PC-3 (cell line): Measurements from ENCODE around the gene LRSAM1. TPM values are rescaled to one million over a fixed set of nuclear protein-coding genes. Genes with fewer than 3 reads are reported as not detected.
A peak's percentile ranks its signal among the peaks of the same experiment; 100 is the strongest.

ENCODE experiments used
- ATAC-seq: fragments of 200-7000 bp; cut with Tn5 transposase; 2 replicates; pipeline ENCODE4 v1.9.1; 2020; ENCODE audit warnings: mild to moderate bottlenecking, moderate library complexity
- BruUV-seq: library from RNA; stranded (reverse); fragments of 400-500 nt; replicated peaks from 2 replicates; lab custom pipeline; 2021; lab: Mats Ljungman, UMichigan
- CTCF ChIA-PET: fragments of 300-600 bp; sonication (Branson Sonifier 250); formaldehyde crosslinking; loops from one replicate; lab custom pipeline; 2022; ENCODE audit warnings: antibody characterized with exemption; lab: Charles Lee
- POLR2A ChIA-PET: fragments of 300-600 bp; sonication (Branson Sonifier 250); formaldehyde crosslinking; loops from one replicate; lab custom pipeline; 2022; ENCODE audit warnings: antibody characterized with exemption; ENCODE audit not compliant: unreplicated experiment; lab: Charles Lee
- DNase-seq: peaks from one replicate; pipeline ENCODE4 v3.0.0-alpha.2; 2015
- H2AFZ ChIP-seq: fragments of 300-600 bp; sonication (generic); 2 replicates; pipeline ENCODE4 v1.6.0; 2016; ENCODE audit warnings: antibody characterized with exemption, low read length
- H3F3A ChIP-seq: fragments of 300-600 bp; sonication (generic); one replicate; pipeline ENCODE4 v1.6.0; 2017; ENCODE audit warnings: antibody characterized with exemption, low read length, control low read depth, mild to moderate bottlenecking; ENCODE audit not compliant: unreplicated experiment
- H3K27ac ChIP-seq: fragments of 300-600 bp; sonication (generic); 2 replicates; pipeline ENCODE4 v1.5.1; 2016; ENCODE audit warnings: mild to moderate bottlenecking, low read length
- H3K27me3 ChIP-seq: fragments of 300-600 bp; sonication (generic); 2 replicates; pipeline ENCODE4 v1.6.1; 2016; ENCODE audit warnings: low read length, mixed read lengths
- H3K36me3 ChIP-seq: fragments of 300-600 bp; sonication (generic); 2 replicates; pipeline ENCODE4 v1.6.1; 2016; ENCODE audit warnings: low read depth, mixed run types, low read length, mixed read lengths
- H3K4me1 ChIP-seq: fragments of 300-600 bp; sonication (generic); 2 replicates; pipeline ENCODE4 v1.5.1; 2016; ENCODE audit warnings: low read length; ENCODE audit not compliant: insufficient read depth
- H3K4me2 ChIP-seq: fragments of 300-600 bp; sonication (generic); 2 replicates; pipeline ENCODE4 v1.6.0; 2016; ENCODE audit warnings: low read length
- H3K4me3 ChIP-seq: fragments of 300-600 bp; sonication (generic); 2 replicates; pipeline ENCODE4 v1.5.1; 2016; ENCODE audit warnings: mild to moderate bottlenecking, low read length, mixed read lengths
- H3K79me2 ChIP-seq: fragments of 300-600 bp; sonication (generic); 2 replicates; pipeline ENCODE4 v1.6.1; 2017; ENCODE audit warnings: low read length, mixed read lengths
- H3K9ac ChIP-seq: fragments of 300-600 bp; sonication (generic); 2 replicates; pipeline ENCODE4 v1.6.0; 2016; ENCODE audit warnings: mild to moderate bottlenecking, low read length
- H3K9me2 ChIP-seq: fragments of 300-600 bp; sonication (generic); replicated peaks from 2 replicates; pipeline ENCODE4 v1.6.1; 2016; ENCODE audit warnings: mixed run types, low read length, mixed read lengths
- H3K9me3 ChIP-seq: fragments of 300-600 bp; sonication (generic); 2 replicates; pipeline ENCODE4 v1.6.1; 2016; ENCODE audit warnings: low read length, mixed read lengths
- H4K20me1 ChIP-seq: fragments of 300-600 bp; sonication (generic); 2 replicates; pipeline ENCODE4 v1.6.1; 2016; ENCODE audit warnings: low read length, mixed read lengths
- EZH2 ChIP-seq: fragments of 300-600 bp; sonication (generic); IDR thresholded peaks from one replicate; pipeline ENCODE4 v1.6.1; 2017; ENCODE audit warnings: antibody characterized with exemption, mild to moderate bottlenecking, low read length; ENCODE audit not compliant: unreplicated experiment
- EZH2phosphoT487 ChIP-seq: fragments of 300-600 bp; sonication (generic); IDR thresholded peaks from 2 replicates; pipeline ENCODE4 v1.6.1; 2018; ENCODE audit warnings: mild to moderate bottlenecking, antibody characterized with exemption, low read length, borderline replicate concordance
- intact Hi-C: fragments of 100-400 bp; cut with micrococcal nuclease; formaldehyde crosslinking; loops from 2 replicates; pipeline ENCODE4 v1.9.0; 2023
- total RNA-seq: library from RNA; depleted of rRNA; stranded (reverse); fragments of >200 nt; gene quantifications from 2 replicates; pipeline ENCODE4 v1.2.3, GENCODE V29; 2014
- TF ChIP-seq, protein P1 (sequence below): fragments of 300-600 bp; sonication (generic); conservative IDR thresholded peaks from 2 replicates; pipeline ENCODE4 v1.5.1; 2017; ENCODE audit warnings: antibody characterized with exemption, low read depth, mild to moderate bottlenecking, low read length

The LRSAM1 gene
- total RNA-seq, 1 experiment from 2014 or later, result 9.6 TPM

DNA sequence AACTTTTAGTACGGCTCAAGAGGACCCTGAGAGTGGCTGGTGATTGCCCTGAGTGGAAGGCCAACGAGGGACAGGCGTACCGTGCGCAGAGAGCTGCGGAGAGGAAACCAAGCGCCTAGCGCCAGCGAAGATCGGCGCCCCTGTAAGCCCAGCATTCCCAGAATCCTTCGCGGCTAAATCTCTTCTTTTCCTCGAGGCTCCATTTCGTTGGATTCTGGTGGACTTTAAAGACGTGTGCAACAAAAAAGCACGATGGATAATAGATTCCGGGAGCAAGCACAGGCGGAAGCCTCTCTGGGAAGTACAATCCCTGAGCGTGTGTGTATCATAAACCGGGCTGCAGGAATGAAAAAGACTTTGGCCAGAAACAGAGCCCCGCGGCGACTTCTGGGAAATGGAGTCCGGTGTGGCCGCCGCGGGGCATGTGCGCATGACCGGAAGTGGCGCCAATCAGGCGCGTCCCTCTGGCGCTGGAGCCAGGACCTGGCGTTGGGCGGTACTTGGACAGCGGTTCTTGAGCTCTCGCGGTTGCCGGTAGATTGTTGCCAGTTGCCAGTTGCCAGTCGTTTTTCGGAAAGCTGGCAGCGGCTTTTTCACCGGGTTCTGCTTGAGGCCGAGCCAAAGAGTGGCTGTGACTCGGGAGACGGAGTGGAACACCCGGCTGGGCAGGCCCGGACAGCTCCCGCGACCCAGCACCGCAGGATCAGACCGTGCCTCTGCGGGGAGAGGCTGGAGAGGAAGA lies 27.2 kb upstream of the LRSAM1 start, which contains the start of gene ZNF79:
Gene ZNF79, plus strand, starts transcription at position 449 of the 742 bp plus-strand sequence. CDS start 406 bp downstream, outside the sequence.
- peaks cover 54% of the 10 kb centered on the region for H3K79me2 ChIP-seq
- POLR2A ChIA-PET, result interaction anchor here (0.6 to 1.3 kb wide), 4 partner anchors 11 to 188 kb away, joined by 3 to 7 read pairs (median 4); partner anchors contain the start of genes LRSAM1, RPL12 and SLC2A8
- TF ChIP-seq EZH2phosphoT487 (no peak), EZH2 (no peak)
- TF ChIP-seq, protein P1, sequence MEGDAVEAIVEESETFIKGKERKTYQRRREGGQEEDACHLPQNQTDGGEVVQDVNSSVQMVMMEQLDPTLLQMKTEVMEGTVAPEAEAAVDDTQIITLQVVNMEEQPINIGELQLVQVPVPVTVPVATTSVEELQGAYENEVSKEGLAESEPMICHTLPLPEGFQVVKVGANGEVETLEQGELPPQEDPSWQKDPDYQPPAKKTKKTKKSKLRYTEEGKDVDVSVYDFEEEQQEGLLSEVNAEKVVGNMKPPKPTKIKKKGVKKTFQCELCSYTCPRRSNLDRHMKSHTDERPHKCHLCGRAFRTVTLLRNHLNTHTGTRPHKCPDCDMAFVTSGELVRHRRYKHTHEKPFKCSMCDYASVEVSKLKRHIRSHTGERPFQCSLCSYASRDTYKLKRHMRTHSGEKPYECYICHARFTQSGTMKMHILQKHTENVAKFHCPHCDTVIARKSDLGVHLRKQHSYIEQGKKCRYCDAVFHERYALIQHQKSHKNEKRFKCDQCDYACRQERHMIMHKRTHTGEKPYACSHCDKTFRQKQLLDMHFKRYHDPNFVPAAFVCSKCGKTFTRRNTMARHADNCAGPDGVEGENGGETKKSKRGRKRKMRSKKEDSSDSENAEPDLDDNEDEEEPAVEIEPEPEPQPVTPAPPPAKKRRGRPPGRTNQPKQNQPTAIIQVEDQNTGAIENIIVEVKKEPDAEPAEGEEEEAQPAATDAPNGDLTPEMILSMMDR, result no peak
- CTCF ChIA-PET, result no interaction called here
- H4K20me1 ChIP-seq, result no peaks in the 10 kb centered on the region
- H3F3A ChIP-seq, result no peaks in the 10 kb centered on the region
- H3K27ac ChIP-seq, result peak within 1 kb of the TSS; percentile 80
- H3K9ac ChIP-seq, result peak within 1 kb of the TSS; percentile 89
- no peaks in the 10 kb centered on the region; the same call in 1 of the 2 replicates for H3K36me3 ChIP-seq
- peak within 1 kb of the TSS; percentile 95 for H2AFZ ChIP-seq
- peaks cover 38% of the 10 kb centered on the region for H3K4me1 ChIP-seq
- no peaks in the 10 kb centered on the region for H3K9me3 ChIP-seq
- peak within 1 kb of the TSS; percentile 97 for H3K4me3 ChIP-seq
- peak within 1 kb of the TSS; percentile 92 for H3K4me2 ChIP-seq
- peak; percentile 86 for DNase-seq
- BruUV-seq, result no TSS peak
- ATAC-seq, result peak; percentile 84
- intact Hi-C loops, result loop anchor here (1.0 kb wide), 1 partner anchor 27 kb away; the partner anchor contains the start of genes LRSAM1 and RPL12
- no peaks in the 10 kb centered on the region for H3K27me3 ChIP-seq
- H3K9me2 ChIP-seq, result no peaks in the 10 kb centered on the region

DNA sequence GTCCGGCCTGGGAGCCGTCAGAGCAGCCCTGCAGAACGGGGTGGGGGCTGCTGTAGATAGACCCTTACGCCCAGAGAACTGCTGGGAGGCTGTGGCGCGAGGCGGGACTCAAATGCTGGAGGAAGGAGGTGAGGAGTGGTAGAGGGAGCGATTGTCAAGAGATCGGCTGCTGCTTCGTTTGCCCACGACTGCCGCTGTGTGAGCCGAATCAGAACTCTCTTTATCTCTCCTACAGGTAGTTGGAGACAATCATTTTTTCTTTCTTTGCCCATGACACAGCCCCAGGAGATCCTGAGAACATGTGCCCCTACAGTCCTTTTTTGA lies 26.7 kb upstream of the LRSAM1 start:
- Histone ChIP-seq H3K9me2 (no peaks in the 10 kb centered on the region), H3K4me2 (peak overlapping the region; percentile 92), H4K20me1 (no peaks in the 10 kb centered on the region), H3K27me3 (no peaks in the 10 kb centered on the region), H3K9ac (peak overlapping the region; percentile 89), H3F3A (no peaks in the 10 kb centered on the region), H3K27ac (peak overlapping the region; percentile 80; the same call in 1 of the 2 replicates), H3K4me3 (peak overlapping the region; percentile 97), H3K36me3 (no peaks in the 10 kb centered on the region; the same call in 1 of the 2 replicates), H2AFZ (peak overlapping the region; percentile 95), H3K4me1 (peaks cover 38% of the 10 kb centered on the region), H3K9me3 (no peaks in the 10 kb centered on the region), H3K79me2 (peaks cover 54% of the 10 kb centered on the region)
- TSS peak; percentile 69 for BruUV-seq
- peak; percentile 18 for DNase-seq
- TF ChIP-seq EZH2 (no peak), EZH2phosphoT487 (no peak)
- TF ChIP-seq, protein P1, result no peak
- ChIA-PET CTCF (no interaction called here), POLR2A (interaction anchor here (0.6 to 1.3 kb wide), 4 partner anchors 11 to 188 kb away, joined by 3 to 7 read pairs (median 4); partner anchors contain the start of genes LRSAM1, RPL12 and SLC2A8)
- intact Hi-C loops, result loop anchor here (1.0 kb wide), 1 partner anchor 27 kb away; the partner anchor contains the start of genes LRSAM1 and RPL12
- ATAC-seq, result peak; percentile 58

DNA sequence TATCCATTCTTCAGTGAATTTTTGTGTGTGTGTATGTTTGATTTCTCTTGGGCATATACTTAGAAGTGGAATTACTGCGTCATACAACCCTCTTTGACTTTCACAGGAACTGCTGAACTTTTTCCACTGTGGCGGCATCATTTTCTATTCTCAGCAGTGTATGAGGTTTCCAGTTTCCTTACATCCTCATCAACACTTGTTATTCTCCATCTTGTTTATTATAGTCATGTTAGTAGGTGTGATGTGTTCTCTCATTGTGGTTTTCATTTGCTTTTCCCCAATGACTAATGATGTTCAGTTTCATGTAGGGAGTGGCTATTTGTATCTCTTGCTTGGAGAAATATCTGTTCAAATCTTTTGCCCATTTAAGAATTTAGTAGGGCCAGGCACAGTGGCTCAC lies 24.6 kb upstream of the LRSAM1 start:
- H2AFZ ChIP-seq, result no peak overlapping the region
- no peak overlapping the region for H3K4me2 ChIP-seq
- H3K27ac ChIP-seq, result no peak overlapping the region
- H3K9ac ChIP-seq, result no peak overlapping the region
- no peak for ATAC-seq
- TF ChIP-seq, protein P1, result no peak
- TF ChIP-seq EZH2phosphoT487 (no peak), EZH2 (no peak)
- H3K4me1 ChIP-seq, result peaks cover 30% of the 10 kb centered on the region
- no peaks in the 10 kb centered on the region for H3K9me2 ChIP-seq
- no peak for DNase-seq
- peaks cover 53% of the 10 kb centered on the region for H3K79me2 ChIP-seq
- no peaks in the 10 kb centered on the region for H3K27me3 ChIP-seq
- H4K20me1 ChIP-seq, result no peaks in the 10 kb centered on the region
- CTCF ChIA-PET, result no interaction called here
- H3K36me3 ChIP-seq, result no peaks in the 10 kb centered on the region; the same call in none of the 2 replicates
- H3F3A ChIP-seq, result no peaks in the 10 kb centered on the region
- BruUV-seq, result no TSS peak
- H3K4me3 ChIP-seq, result no peak overlapping the region
- POLR2A ChIA-PET, result no interaction called here
- no peaks in the 10 kb centered on the region for H3K9me3 ChIP-seq
- intact Hi-C loops, result no loop called here
